Measurements from ENCODE around the gene BICD1.

Gene BICD1

GRCh38 chr12:32402946-32403345 lies 296.3 kb downstream of the BICD1 start:
- no peak for DNase-seq (ENCODE audit: low read depth in 2 of 2)

- no peak for DNase-seq (ENCODE audit: low read depth in 2 of 2)
Observed at GRCh38 chr12:32407795-32408194, 301.1 kb downstream of the BICD1 start.

GRCh38 chr12:32413412-32413811 lies 306.8 kb downstream of the BICD1 start:
- no peak for DNase-seq (ENCODE audit: low read depth in 2 of 2)

- no peak for DNase-seq (ENCODE audit: low read depth in 2 of 2)
Observed at GRCh38 chr12:32418221-32418620, 311.6 kb downstream of the BICD1 start.

GRCh38 chr12:32418903-32419519 lies 312.4 kb downstream of the BICD1 start:
- no peak for DNase-seq (ENCODE audit: low read depth in 2 of 2)

GRCh38 chr12:32419520-32419960 lies 312.9 kb downstream of the BICD1 start:
- no peak for DNase-seq (ENCODE audit: low read depth in 2 of 2)

GRCh38 chr12:32420356-32420755 lies 313.7 kb downstream of the BICD1 start:
- no peak for DNase-seq (ENCODE audit: low read depth in 2 of 2)

- no peak for DNase-seq (ENCODE audit: low read depth in 2 of 2)
Observed at GRCh38 chr12:32423559-32423958, 316.9 kb downstream of the BICD1 start.

- no peak for DNase-seq (ENCODE audit: low read depth in 2 of 2)
Observed at GRCh38 chr12:32431025-32431424, 324.4 kb downstream of the BICD1 start.

Measured in activated CD8-positive, alpha-beta memory T cell treated with anti-CD3 and anti-CD28 coated beads for 4 hours (primary cell).